DMS153 treated with DMSO at 0.1 percent for 48 hours (cell line): ENCODE results near the gene RANBP3.
"Not testable (repeated sequence)": the region's sequence is repeated elsewhere in the genome, so short reads cannot be mapped to it uniquely, and the experiment has no call there.

ENCODE experiments used
- DNase-seq: peaks from one replicate; lab custom pipeline; 2025; ENCODE audit not compliant: unreplicated experiment; lab: John Stamatoyannopoulos, UW

Gene RANBP3

GRCh38 chr19:5988517-5989387, 10.8 kb upstream of the RANBP3 start:
- DNase-seq: peak; percentile 28

- DNase-seq: peak; percentile 92
Observed at GRCh38 chr19:5987077-5987818, 9.3 kb upstream of the RANBP3 start.

- not testable (repeated sequence) for DNase-seq
Observed at GRCh38 chr19:5985837-5986236, 7.9 kb upstream of the RANBP3 start.

- DNase-seq: no peak
Observed at GRCh38 chr19:5985098-5985783, 7.3 kb upstream of the RANBP3 start.

- DNase-seq: no peak
Observed at GRCh38 chr19:5984600-5984999, 6.7 kb upstream of the RANBP3 start.

- no peak for DNase-seq
Observed at GRCh38 chr19:5983367-5983955, 5.5 kb upstream of the RANBP3 start.

- DNase-seq: no peak
Observed at GRCh38 chr19:5978606-5979552, 939 bp upstream of the RANBP3 start.

GRCh38 chr19:5977222-5977784, 637 bp downstream of the RANBP3 start:
- DNase-seq: no peak

GRCh38 chr19:5976768-5977167, 1.2 kb downstream of the RANBP3 start:
- no peak for DNase-seq

- no peak for DNase-seq
Observed at GRCh38 chr19:5975388-5975728, 2.6 kb downstream of the RANBP3 start.

GRCh38 chr19:5974721-5975387, 3.1 kb downstream of the RANBP3 start:
- DNase-seq: no peak

GRCh38 chr19:5973867-5974635, 3.9 kb downstream of the RANBP3 start:
- DNase-seq: no peak

- DNase-seq: no peak
Observed at GRCh38 chr19:5973376-5973775, 4.6 kb downstream of the RANBP3 start.

GRCh38 chr19:5972355-5972731, 5.6 kb downstream of the RANBP3 start:
- DNase-seq: no peak

GRCh38 chr19:5971714-5972354, 6.1 kb downstream of the RANBP3 start:
- DNase-seq: no peak

GRCh38 chr19:5969476-5969875, 8.5 kb downstream of the RANBP3 start:
- DNase-seq: no peak

GRCh38 chr19:5968431-5969373, 9.2 kb downstream of the RANBP3 start:
- peak; percentile 41 for DNase-seq
